Stomach (tissue), 9 donors: ENCODE measurements around the gene FAM151B. TPM values are rescaled to one million over a fixed set of nuclear protein-coding genes. Genes with fewer than 3 reads are reported as not detected.

ENCODE experiments used
- DNase-seq, 2 donors: peaks; one replicate each; pipeline versions ENCODE4 v3.0.0 to v3.0.0-alpha.2; 2013 to 2019
- H3K27ac ChIP-seq, 5 donors: fragments of 200-600 bp in 4 of 5; sonication (generic) in 4 of 5; one replicate each; pipeline ENCODE4 v1.5.1; 2013 to 2019; ENCODE audit warnings: mild to moderate bottlenecking in 1 of 5, moderate library complexity in 1 of 5
- H3K27me3 ChIP-seq, 3 donors: fragments of 200-600 bp; sonication (generic); one replicate each; pipeline ENCODE4 v1.5.1; 2017 to 2019; ENCODE audit warnings: mixed run types in 1 of 3
- H3K36me3 ChIP-seq, 4 donors: fragments of 200-600 bp; sonication (generic); 1 replicate in 3 of 4; 2 replicates in 1 of 4; pipeline ENCODE4 v1.5.1; 2016 to 2019
- H3K4me1 ChIP-seq, 4 donors: fragments of 200-600 bp; sonication (generic); one replicate each; pipeline ENCODE4 v1.5.1; 2016 to 2019
- H3K4me3 ChIP-seq, 4 donors: fragments of 200-600 bp; sonication (generic) in 3 of 4; one replicate each; pipeline ENCODE4 v1.5.1; 2016 to 2019; ENCODE audit warnings: mild to moderate bottlenecking in 1 of 4
- H3K9me3 ChIP-seq, 4 donors: fragments of 200-600 bp; sonication (generic); one replicate each; pipeline ENCODE4 v1.5.1; 2016 to 2019
- EP300 ChIP-seq: sonication (generic); formaldehyde crosslinking; IDR thresholded peaks from one replicate; pipeline ENCODE4 v1.6.1; 2017; ENCODE audit warnings: antibody characterized with exemption
- POLR2A ChIP-seq, 4 donors: fragments of 450-650 bp; IDR thresholded peaks; one replicate each; pipeline ENCODE4 v1.6.1; 2016; ENCODE audit warnings: antibody characterized with exemption in 4 of 4, control low read depth in 2 of 4, mild to moderate bottlenecking in 1 of 4, moderate library complexity in 1 of 4
- POLR2AphosphoS5 ChIP-seq, 3 donors: sonication (generic); formaldehyde crosslinking; IDR thresholded peaks; one replicate each; pipeline ENCODE4 v1.6.1; 2016; ENCODE audit warnings: antibody characterized with exemption in 3 of 3
- WGBS, 5 donors: extraction: QIAGEN DNeasy Blood & Tissue Kit in 3 of 5; methylation state at CpG; one replicate each; pipeline versions ENCODE4 v1.1.5 to v1.1.7; 2013 to 2018; 5-methylcytosine and 5-hydroxymethylcytosine counted together
- intact Hi-C: fragments of 100-400 bp; cut with DNase I; formaldehyde crosslinking; loops from one replicate; pipeline ENCODE4 v1.15.1; 2023; ENCODE audit warnings: low total_unique reads
- polyA plus RNA-seq, 3 donors: library from polyadenylated mRNA; stranded (reverse); fragments of 200-250 nt; gene quantifications; one replicate each; pipeline ENCODE4 v1.2.3, GENCODE V29; 2013
- total RNA-seq, 5 donors: library from RNA; depleted of rRNA; stranded (reverse); fragments of >200 nt; gene quantifications; one replicate each; pipeline versions ENCODE4 v1.1.0 to v1.2.3, GENCODE V29; 2014 to 2016
- TF ChIP-seq, protein P1 (sequence below), 7 experiments: fragments of 450-650 bp in 4 of 7; fragments of 200-600 bp in 3 of 7; sonication (generic) in 3 of 7; IDR thresholded peaks; one replicate each; pipeline ENCODE4 v1.5.1; 2016 to 2019; ENCODE audit warnings: antibody characterized with exemption in 7 of 7, control low read depth in 2 of 7, mild to moderate bottlenecking in 1 of 7
- donor health status: healthy with polysubstance abuse.
- donor health status: Bipolar disorder and iron deficiency.
- donor health status: healthy.

FAM151B gene
- total and polyA plus RNA-seq, 8 donors = 0.56 to 14.7 (median 3.4) TPM; not detected in 2

DNA sequence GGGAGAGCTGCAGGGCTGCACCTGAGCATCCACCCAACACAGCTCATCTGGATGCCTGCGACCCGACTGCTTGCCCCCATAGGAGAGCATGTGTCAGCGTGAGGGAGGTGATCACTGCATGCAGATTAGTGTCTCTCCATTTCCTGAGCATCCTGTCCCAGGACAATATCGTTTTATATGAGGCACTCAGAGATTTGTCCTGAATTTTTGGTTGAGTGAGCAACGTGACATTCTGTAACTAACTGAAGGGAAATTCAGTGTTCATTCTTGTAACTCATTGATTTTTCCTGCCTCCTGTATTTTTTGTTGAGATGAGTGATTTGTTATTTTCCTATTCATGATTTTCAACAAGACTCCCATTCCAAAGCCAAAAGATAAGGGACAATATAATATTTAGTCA lies 102.9 kb downstream of the FAM151B start:
- 80 to 92% (median 86%) methylated on average over 5 of the region's 5 CpGs for WGBS, 5 donors

DNA sequence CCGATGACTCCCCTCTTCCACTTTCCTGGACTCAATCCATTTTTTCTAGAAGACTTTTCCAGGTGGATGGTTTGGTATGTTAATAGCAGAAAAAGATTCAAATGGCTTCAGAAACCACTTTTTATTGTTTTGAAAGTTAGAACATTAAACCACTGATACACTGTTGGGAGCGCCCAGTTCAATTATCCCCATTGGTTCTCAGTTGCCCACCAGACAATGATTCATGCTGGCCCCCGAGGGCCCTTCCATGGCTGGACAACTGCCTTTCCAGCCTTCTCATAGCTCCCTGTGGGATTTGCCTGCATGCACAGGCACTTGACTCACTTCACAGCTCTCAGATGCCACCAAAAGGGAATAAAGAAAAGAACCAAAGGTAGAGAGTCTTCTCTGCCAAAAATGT lies 103.5 kb downstream of the FAM151B start:
- DNase-seq = no peak
- TF ChIP-seq POLR2AphosphoS5 (IDR thresholded peaks at IDR 0.05) (no peak), POLR2A (IDR thresholded peaks at IDR 0.05) (no peak), EP300 (no peak)
- TF ChIP-seq, protein P1, sequence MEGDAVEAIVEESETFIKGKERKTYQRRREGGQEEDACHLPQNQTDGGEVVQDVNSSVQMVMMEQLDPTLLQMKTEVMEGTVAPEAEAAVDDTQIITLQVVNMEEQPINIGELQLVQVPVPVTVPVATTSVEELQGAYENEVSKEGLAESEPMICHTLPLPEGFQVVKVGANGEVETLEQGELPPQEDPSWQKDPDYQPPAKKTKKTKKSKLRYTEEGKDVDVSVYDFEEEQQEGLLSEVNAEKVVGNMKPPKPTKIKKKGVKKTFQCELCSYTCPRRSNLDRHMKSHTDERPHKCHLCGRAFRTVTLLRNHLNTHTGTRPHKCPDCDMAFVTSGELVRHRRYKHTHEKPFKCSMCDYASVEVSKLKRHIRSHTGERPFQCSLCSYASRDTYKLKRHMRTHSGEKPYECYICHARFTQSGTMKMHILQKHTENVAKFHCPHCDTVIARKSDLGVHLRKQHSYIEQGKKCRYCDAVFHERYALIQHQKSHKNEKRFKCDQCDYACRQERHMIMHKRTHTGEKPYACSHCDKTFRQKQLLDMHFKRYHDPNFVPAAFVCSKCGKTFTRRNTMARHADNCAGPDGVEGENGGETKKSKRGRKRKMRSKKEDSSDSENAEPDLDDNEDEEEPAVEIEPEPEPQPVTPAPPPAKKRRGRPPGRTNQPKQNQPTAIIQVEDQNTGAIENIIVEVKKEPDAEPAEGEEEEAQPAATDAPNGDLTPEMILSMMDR (IDR thresholded peaks at IDR 0.05) = no peak
- Histone ChIP-seq H3K4me1 (no peaks in the 10 kb centered on the region), H3K27ac (no peak overlapping the region), H3K27me3 (no peaks in the 10 kb centered on the region), H3K36me3 (no peaks in the 10 kb centered on the region), H3K9me3 (no peaks in the 10 kb centered on the region), H3K4me3 (no peak overlapping the region)
- 88 to 94% (median 93%) methylated on average over 3 of the region's 3 CpGs for WGBS, 5 donors
- intact Hi-C loops = no loop called here

More for the DNA sequence above, 102.9 kb downstream of the FAM151B start:
- Histone ChIP-seq H3K27me3 (no peaks in the 10 kb centered on the region), H3K4me1 (no peaks in the 10 kb centered on the region), H3K9me3 (no peaks in the 10 kb centered on the region), H3K4me3 (no peak overlapping the region), H3K27ac (no peak overlapping the region), H3K36me3 (no peaks in the 10 kb centered on the region)
- TF ChIP-seq, protein P1 (IDR thresholded peaks at IDR 0.05) = no peak
- no peak for TF ChIP-seq POLR2A (IDR thresholded peaks at IDR 0.05)
- TF ChIP-seq EP300 = no peak
- no peak for TF ChIP-seq POLR2AphosphoS5 (IDR thresholded peaks at IDR 0.05)
- no peak for DNase-seq
- intact Hi-C loops = no loop called here

DNA sequence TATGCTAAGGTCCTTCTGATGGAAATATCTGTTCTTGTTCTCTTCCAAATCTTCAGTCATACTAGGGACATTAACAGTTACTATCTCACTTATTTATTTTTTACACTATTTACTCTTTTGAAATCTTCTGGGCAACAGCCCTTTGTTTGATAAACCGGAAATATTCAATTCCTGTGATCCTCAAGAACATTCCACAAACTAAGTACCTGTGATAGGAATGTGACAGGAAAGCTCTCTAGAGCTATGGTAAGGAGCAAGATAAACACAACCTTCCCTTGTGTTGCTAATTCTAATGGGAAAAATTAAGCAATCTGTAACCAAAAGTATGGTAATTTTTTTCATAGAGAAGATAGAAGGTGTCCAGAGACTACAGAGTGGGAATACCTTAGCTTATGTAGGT lies 104.2 kb downstream of the FAM151B start:
- intact Hi-C loops = no loop called here
- no peaks in the 10 kb centered on the region for H3K9me3 ChIP-seq
- no peaks in the 10 kb centered on the region for H3K27me3 ChIP-seq
- no peak overlapping the region for H3K27ac ChIP-seq
- H3K36me3 ChIP-seq = no peaks in the 10 kb centered on the region
- no peak overlapping the region for H3K4me3 ChIP-seq
- DNase-seq = no peak
- H3K4me1 ChIP-seq = no peaks in the 10 kb centered on the region
- WGBS, 5 donors = 18 to 48% (median 34%) methylated on average over 1 of the region's 1 CpG
- TF ChIP-seq POLR2AphosphoS5 (IDR thresholded peaks at IDR 0.05) (no peak), POLR2A (IDR thresholded peaks at IDR 0.05) (no peak), EP300 (no peak)
- TF ChIP-seq, protein P1 (IDR thresholded peaks at IDR 0.05) = no peak

Other genes with a start within 250 kb of the FAM151B start
- gene SERINC5, start 232.1 kb upstream of the FAM151B start, total RNA-seq = 10 to 100 TPM; 16.9 to 71.4 (median 34.3) TPM
- gene SERINC5, start 232.1 kb upstream of the FAM151B start, polyA plus RNA-seq = 1 to 10 TPM; 2.4 to 5.0 (median 3.3) TPM
- gene SPZ1, start 168.1 kb upstream of the FAM151B start, total RNA-seq = not detected
- gene SPZ1, start 168.1 kb upstream of the FAM151B start, polyA plus RNA-seq = not detected
- 10 to 100 TPM; 22.3 to 81.3 (median 25.6) TPM for gene ZFYVE16, start 80.0 kb upstream of the FAM151B start, total RNA-seq
- gene ZFYVE16, start 80.0 kb upstream of the FAM151B start, polyA plus RNA-seq = 1 to 10 TPM; 5.8 to 9.0 (median 8.1) TPM
- not detected for gene ANKRD34B, start 82.2 kb downstream of the FAM151B start, total RNA-seq
- gene ANKRD34B, start 82.2 kb downstream of the FAM151B start, polyA plus RNA-seq = not detected
- 10 to 100 TPM in 4 of 5 donors, 1 to 10 TPM in 1; 6.4 to 25.5 (median 13.5) TPM for gene MSH3, start 166.6 kb downstream of the FAM151B start, total RNA-seq
- 1 to 10 TPM; 2.3 to 4.7 (median 3.4) TPM for gene MSH3, start 166.6 kb downstream of the FAM151B start, polyA plus RNA-seq
- gene DHFR, start 166.9 kb downstream of the FAM151B start, total RNA-seq = 10 to 100 TPM in 1 of 5 donors, 1 to 10 TPM in 4; 2.8 to 16.7 (median 6.7) TPM
- gene DHFR, start 166.9 kb downstream of the FAM151B start, polyA plus RNA-seq = 10 to 100 TPM in 1 of 3 donors, 1 to 10 TPM in 2; 6.3 to 11.9 (median 7.4) TPM